GM12874 (cell line): Measurements from ENCODE around the gene NDUFC2.

ENCODE experiments used
- TF ChIP-seq, protein P1 (sequence below): IDR thresholded peaks from 2 replicates; pipeline ENCODE4 v1.5.1; 2011; ENCODE audit warnings: low read depth, mild to moderate bottlenecking, control low read depth, low read length, moderate library complexity; ENCODE audit not compliant: insufficient read depth

NDUFC2 gene

DNA sequence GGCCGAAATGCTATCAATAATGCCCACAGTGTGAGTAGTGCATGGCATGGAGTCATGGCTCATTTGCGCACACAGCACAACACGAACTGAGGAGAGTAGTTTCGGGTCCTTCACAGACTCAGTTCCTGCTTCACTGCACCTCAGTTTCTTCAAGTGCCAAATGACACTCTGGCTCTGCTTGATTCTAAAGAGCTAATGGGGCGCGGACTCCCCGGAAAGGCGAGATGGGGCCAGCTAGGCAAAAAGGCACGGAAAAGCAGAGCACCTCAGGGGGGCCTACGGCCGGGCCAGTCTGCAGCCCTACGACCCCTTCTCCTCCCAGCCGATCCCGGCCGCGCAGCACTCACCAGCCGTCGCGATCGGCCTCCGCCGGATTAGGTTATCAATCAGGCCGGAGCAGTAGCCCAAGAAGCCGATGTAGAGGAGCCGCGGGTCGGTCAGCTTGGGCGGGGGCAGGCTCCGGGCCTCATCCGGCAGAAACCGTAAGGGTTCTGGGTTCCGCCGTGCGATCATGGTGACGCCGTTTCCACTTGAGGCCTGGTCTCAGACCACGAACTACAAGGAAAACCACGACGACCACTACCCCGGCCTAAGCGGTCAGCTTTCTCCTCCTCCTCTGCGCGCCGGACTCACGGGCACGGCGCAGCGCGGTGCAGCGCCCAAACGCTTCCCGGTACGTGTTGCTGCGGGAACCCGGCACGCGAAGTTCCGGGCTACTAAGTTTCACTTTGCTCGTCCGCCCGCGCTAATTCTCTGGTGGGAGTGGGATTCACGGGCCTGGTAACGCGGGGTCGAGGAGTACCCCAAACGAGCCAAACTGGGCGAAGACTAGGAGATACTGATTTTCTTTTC lies at the start of gene NDUFC2:
Gene NDUFC2 (minus strand): TSS at position 631 of the 852 bp plus-strand sequence. CDS start 118 bp downstream, at position 513.
- TF ChIP-seq, protein P1, sequence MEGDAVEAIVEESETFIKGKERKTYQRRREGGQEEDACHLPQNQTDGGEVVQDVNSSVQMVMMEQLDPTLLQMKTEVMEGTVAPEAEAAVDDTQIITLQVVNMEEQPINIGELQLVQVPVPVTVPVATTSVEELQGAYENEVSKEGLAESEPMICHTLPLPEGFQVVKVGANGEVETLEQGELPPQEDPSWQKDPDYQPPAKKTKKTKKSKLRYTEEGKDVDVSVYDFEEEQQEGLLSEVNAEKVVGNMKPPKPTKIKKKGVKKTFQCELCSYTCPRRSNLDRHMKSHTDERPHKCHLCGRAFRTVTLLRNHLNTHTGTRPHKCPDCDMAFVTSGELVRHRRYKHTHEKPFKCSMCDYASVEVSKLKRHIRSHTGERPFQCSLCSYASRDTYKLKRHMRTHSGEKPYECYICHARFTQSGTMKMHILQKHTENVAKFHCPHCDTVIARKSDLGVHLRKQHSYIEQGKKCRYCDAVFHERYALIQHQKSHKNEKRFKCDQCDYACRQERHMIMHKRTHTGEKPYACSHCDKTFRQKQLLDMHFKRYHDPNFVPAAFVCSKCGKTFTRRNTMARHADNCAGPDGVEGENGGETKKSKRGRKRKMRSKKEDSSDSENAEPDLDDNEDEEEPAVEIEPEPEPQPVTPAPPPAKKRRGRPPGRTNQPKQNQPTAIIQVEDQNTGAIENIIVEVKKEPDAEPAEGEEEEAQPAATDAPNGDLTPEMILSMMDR, result no peak

DNA sequence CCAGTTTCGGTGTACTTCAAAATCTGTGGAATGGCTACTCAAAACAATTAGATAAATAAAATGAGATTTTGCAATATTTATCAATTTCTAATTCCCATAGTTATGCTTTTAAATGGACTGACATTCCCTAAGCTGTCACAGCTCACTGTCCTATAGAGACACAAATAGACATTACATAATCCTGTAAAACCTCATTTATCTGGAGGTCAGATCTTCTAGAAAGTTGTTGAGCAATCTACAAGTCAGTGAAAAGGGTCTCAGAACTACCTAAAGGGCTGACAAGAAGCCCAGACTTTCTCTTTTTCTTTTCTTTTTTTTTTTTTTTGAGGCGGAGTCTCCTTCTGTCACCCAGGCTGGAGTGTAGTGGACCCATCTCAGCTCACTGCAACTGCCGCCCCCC lies 47.7 kb upstream of the NDUFC2 start:
- TF ChIP-seq, protein P1, result no peak

DNA sequence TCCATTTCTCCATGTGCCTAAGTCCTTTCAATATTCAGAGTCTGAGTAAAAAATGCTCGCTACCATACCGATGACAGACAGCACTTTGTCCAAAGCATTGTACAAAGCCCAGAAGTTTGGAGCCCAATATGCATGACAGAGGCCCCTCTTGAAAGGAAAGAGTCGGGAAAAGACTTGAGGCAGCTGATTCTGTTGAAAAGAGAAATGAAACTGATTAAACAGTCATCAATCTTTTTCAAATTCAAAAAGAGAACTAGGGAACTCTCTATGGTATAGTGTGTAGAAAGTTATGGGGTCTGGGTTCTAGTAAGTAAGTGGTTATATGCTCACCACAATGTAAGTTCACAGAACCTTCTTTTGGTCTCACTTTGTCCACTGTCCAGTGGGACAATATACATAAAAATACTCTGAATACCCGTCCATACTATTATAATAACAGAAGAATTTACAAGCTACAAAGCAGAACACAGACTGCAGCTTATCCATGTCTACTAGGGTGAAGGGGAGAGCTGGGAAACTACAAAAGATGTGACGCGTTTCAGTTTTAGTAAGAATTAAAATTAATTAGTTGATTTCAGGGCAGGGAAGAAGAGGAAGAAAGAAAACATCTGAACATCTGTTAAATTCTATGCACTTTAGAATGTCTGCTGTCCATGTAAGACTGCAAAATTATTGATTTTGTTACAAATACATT lies 33.1 kb upstream of the NDUFC2 start:
- TF ChIP-seq, protein P1, result no peak

DNA sequence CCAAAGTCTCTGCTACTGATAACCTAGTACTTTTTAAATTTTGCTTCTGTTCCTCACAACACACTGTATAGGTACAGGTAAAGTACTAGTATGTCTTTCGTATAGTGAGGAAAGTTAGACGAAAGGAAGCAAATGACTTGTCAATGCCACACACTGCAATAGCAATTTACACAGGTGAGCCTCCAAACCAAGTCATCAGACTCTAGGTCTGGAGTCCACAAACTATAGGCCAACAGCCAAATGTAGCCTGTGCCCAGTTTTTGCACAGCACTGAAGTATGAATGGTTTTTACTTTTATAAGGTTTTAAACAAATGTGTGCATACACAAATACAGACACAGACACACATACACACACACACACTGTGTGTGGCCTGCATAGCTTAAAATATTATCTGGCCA lies 31.6 kb upstream of the NDUFC2 start:
- TF ChIP-seq, protein P1, result no peak

DNA sequence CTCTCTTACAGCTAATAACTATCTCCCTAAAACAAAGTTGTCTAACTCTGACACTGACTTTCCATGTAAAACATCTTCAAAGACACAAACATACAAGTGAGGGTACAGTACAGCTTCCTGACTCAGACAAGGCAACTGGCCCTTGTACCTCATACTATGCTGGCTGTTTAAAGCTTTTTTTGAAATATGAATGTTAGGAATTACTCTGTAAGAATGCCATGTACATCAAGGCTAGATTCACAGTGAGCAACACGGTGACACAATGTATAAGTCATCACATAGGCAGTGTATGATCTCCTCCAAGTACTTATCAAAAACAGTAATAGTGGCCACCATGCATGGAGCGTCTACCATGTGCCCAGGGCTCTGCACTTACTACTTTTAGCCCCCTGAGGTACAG lies 31.2 kb upstream of the NDUFC2 start:
- TF ChIP-seq, protein P1, result no peak

DNA sequence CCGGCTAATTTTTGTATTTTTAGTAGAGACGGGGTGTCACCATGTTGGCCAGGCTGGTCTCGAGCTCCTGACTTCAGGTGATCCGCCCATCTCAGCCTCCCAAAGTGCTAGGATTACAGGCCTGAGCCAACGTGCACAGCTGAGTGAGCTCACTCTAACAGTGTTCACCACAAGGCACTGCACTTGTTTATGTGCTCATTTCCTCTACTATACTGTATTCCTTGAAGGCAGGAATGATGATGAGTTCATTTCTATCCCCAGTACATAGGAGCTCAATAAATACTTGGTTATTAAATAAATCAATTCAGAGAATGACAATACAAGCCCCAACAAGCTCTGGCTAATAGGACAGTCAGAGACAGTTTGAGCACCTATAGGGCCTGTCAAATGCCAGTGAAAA lies 30.7 kb upstream of the NDUFC2 start:
- TF ChIP-seq, protein P1, result no peak
